ENCODE data around the gene CLIC3. TPM values are rescaled to one million over a fixed set of nuclear protein-coding genes. Genes with fewer than 3 reads are reported as not detected.
"Not testable (repeated sequence)": the region's sequence is repeated elsewhere in the genome, so short reads cannot be mapped to it uniquely, and the experiment has no call there.

Gene CLIC3, protein sequence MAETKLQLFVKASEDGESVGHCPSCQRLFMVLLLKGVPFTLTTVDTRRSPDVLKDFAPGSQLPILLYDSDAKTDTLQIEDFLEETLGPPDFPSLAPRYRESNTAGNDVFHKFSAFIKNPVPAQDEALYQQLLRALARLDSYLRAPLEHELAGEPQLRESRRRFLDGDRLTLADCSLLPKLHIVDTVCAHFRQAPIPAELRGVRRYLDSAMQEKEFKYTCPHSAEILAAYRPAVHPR
- polyA plus RNA-seq (2012; ENCODE audit: insufficient read depth, insufficient read length): not detected

DNA sequence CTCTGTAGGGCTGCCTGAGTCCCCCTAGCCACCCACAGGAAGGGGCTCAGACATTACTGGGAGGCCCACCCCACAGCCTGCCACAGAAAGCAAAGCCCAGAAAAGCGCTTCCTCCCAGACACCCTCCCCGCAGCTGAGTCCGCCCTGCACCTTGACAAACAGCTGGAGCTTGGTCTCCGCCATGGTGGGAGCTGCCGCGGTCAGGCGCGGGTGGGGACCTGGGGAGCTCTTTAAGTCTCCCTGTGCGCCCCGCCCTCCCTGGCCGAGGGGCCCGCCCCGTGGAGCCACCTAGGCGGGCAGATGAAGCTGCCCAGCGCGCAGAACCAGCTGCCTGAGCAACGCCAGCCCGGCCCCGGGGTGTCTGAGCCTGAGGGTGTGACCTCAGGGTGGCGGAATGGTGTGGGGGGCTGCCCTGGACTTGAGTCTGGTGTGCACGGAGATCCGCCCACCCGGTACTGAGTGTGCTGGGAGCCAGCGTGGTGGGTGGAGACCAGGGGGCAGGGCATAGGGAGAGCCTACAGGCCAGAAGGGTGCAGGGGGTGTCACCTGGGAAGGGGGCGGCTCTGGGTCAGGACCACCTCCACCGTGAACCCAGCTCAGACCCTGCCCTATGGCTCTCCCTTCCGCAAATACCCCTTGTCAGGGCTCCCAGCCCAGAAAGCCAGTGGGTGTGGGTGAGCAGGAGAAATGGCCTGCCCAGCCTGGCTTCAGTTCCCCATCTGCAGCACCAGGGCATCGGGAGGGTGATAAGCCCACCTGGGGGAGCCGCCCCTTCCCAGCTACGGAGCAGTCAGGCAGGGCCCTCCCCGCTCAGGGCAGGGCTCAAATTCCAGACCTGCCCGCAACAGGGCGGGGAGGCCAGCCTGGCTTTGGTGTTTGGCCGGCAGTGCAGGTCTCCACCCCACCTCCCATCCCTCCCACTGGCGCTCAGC lies at the start of gene CLIC3:
Gene CLIC3, minus strand, starts transcription at position 208 of the 932 bp plus-strand sequence. Its CDS starts 25 bp downstream, at position 183.
- DNase-seq (ENCODE audit: low read depth, low spot score): peak; percentile 51
- H3K4me3 ChIP-seq (ENCODE audit: low read length): no peak within 1 kb of the TSS

GRCh38 chr9:137045294-137046087 lies 49.1 kb upstream of the CLIC3 start:
- peak overlapping the region; percentile 59 for H3K4me3 ChIP-seq (ENCODE audit: low read length)
- DNase-seq (ENCODE audit: low read depth, low spot score): no peak

DNA sequence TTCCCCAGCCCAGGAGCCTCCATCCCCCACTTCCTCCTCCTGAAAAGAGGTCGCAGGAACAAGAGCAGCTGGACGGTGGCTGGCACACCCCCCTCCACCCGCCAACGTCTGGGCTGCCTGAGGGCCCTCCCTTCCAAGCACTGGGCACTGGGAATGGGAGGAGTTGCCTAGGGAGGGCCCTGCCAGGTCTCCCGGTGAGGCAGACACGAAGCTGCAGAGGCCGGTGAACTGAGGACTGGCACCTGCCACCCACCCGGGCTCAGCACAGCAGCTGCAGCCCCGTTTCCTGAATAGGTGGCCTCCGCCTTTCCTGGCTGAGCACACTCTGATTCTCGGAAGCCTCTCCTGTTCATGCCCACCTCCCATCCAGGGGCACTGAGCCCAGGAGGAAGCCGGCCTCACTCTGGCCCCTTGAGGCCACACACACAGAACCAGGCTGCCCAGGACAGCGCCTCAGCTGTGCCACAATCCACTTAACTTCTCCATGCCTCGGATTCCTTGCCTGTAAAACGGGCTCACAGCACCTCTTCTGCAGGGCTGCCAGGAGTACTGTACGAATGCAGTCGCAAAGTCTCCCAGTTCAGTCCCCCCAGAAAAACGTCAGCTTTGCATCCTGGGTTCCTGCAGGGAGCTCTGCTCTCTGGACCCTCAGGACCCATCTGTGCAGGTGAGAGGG lies 48.3 kb upstream of the CLIC3 start:
- no peak for DNase-seq (ENCODE audit: low read depth, low spot score)
- H3K4me3 ChIP-seq (ENCODE audit: low read length): no peak overlapping the region

DNA sequence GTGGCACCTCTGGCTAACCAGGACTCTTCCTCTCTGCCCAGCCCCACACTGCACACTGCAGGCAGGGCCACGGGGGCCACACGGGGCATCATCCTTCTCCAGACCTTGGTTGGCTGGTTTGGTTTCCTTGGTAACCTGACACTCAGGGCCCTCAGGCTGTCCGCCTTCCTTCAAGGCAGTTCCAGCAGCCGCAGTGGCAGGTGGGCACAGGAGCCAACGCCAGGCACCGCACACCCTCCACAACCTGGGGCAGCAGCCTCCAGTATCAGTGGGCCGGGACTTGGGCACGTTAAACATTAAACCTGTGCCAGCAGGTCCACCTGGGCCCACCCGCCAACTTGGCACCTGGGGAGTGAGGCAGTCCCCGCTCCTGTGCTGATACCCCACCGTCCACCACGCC lies 47.7 kb upstream of the CLIC3 start:
- no peak for DNase-seq (ENCODE audit: low read depth, low spot score)
- no peak overlapping the region for H3K4me3 ChIP-seq (ENCODE audit: low read length)

DNA sequence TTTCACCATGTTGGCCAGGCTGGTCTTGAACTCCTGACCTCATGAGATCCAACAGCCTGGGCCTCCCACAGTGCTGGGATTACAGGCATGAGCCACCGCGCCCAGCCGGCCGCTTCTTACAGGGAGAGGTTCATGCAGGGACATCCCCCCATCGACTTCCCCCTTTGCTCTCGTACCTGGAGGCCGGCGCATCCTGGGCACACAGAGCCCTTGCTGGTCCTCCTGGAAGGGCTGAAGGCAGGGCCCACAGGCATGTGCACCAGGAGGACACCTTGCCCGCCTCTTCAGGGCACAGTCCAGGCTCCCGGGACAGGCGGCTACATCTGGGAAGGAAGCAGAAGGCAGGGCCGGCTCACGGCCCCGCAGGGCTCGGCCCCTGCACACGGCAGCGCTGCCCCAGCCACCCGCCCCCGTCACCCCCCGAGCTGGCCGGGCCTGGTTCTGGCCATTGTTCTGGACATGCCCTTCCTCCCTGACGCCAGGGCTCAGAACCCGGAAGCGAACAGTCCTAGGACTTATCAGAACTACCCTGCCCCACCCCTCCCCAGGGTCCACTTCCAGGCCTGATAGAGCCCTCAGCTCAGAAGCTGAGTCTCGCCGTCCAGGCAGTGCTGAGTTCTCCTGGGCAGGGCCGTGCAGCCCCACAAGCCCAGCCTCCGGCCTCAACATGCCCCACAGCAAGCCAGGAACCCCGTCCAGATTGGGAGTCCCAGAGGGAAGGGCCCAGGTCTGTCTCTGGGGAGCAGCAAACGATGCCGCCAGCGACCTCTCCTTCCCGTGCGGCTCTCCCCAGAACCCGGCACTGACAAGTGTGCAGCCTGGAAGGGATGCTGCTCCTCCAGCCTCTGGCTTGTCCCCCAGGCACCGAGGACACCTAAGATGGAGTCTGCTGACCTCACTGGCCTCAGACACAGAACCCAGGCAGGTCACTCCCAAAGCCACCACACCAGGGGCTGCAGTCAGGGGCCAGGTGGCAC lies 46.7 kb upstream of the CLIC3 start:
- H3K4me3 ChIP-seq (ENCODE audit: low read length): no peak overlapping the region
- DNase-seq (ENCODE audit: low read depth, low spot score): no peak

GRCh38 chr9:137041124-137041523 lies 44.8 kb upstream of the CLIC3 start:
- H3K4me3 ChIP-seq (ENCODE audit: low read length): no peak overlapping the region
- no peak for DNase-seq (ENCODE audit: low read depth, low spot score)

DNA sequence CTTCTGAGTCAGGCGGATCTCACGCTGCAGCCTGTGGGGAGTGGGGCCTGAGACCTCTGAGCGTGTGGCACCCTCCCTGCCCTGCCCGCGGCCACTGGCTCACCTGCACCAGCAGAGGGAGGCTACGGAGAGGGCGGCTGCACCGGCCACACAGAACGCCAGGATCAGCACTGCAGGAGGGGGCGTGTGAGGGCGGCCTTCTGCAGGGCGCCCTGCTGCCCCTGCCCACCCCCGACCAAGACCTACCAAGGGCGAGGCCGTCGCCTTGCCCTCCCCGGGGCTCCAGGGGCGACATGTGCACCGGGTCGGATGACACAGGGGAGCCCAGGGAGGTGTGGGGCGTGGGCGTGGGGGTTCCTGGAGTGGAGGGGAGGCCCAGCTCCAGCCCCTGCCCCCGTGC lies 44.2 kb upstream of the CLIC3 start:
- DNase-seq (ENCODE audit: low read depth, low spot score): no peak

DNA sequence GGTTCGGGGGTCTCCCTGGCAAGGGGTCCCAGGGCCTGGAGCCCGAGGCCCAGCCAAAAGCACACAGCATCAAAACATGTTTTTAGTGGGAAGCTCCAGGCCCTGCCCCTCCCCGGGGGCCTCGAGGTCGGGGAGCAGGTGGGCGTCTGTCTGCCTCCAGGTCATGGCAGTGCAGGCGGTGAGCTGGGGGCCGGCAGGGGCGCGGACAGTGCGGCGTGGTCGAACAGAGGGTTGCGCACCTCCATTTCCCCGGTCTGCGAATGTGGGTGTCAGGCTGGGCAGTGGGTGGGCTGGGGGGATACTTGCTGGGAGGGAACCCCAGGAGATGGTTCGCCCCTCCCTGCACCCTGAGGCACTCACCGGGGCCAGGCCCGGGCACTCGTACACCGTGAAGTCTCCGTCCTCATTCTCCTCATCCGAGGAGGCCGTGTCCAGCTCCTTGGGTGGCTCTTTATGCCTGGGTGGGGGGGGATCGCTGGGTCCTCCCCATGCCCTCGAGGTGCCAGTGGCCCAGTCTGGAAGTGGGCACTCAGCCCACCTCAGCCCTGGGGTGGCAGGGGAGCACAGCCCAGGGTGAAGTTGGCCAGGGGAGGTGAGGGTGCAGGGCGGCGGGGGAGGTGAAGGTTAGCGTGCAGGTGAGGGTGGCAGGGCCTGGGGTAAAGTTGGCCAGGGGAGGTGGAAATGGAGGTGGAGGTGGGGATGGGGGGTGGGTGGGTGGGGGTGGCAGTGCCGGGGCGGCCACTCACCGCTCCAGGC lies 43.4 kb upstream of the CLIC3 start:
- H3K4me3 ChIP-seq (ENCODE audit: low read length): no peak overlapping the region
- DNase-seq (ENCODE audit: low read depth, low spot score): no peak

More for the DNA sequence above, 44.2 kb upstream of the CLIC3 start:
- no peak overlapping the region for H3K4me3 ChIP-seq (ENCODE audit: low read length)

DNA sequence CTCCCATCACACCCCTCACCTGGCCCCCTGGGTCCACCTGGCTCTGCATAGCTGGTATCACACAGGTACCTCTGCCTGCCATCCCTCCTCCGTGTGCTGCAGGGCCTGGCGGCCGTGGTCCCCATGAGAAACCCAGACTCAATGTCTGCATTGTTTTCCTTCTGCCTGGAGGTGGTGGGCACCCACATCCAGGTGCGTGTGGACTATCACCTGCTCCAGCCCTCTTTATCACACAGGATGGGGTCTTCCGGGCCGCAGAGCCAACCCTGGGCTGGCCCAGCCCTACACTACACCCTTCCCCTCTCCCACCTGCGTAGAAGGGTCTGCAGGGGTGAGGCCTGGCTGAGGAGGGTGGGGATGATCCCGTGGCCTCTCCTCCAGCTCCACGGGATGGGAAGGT lies 42.5 kb upstream of the CLIC3 start:
- H3K4me3 ChIP-seq (ENCODE audit: low read length): no peak overlapping the region
- DNase-seq (ENCODE audit: low read depth, low spot score): no peak

- no peak for DNase-seq (ENCODE audit: low read depth, low spot score)
- no peak overlapping the region for H3K4me3 ChIP-seq (ENCODE audit: low read length)
Observed at GRCh38 chr9:137037483-137037882, 41.1 kb upstream of the CLIC3 start.

- H3K4me3 ChIP-seq (ENCODE audit: low read length): no peak overlapping the region
- no peak for DNase-seq (ENCODE audit: low read depth, low spot score)
Observed at GRCh38 chr9:137037035-137037434, 40.7 kb upstream of the CLIC3 start.

- no peak overlapping the region for H3K4me3 ChIP-seq (ENCODE audit: low read length)
- DNase-seq (ENCODE audit: low read depth, low spot score): no peak
Observed at GRCh38 chr9:137035937-137036336, 39.6 kb upstream of the CLIC3 start.

DNA sequence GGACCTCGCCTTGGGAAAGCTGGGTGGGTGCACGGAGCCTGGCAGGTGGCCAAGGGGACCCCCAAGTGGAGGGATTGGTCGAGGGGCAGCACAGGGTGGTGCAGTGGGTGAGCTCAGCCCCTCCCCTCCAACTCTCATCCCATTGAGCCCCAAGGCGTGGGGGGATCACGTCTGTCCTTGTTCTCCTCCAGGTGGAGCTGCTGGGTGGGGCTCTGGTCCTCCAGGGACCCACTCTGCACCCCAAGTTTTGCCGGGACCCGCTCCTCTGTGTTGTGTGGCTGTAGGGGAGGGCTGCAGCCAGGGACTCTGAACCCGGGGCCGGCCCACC lies 39.1 kb upstream of the CLIC3 start:
- no peak for DNase-seq (ENCODE audit: low read depth, low spot score)
- no peak overlapping the region for H3K4me3 ChIP-seq (ENCODE audit: low read length)

DNA sequence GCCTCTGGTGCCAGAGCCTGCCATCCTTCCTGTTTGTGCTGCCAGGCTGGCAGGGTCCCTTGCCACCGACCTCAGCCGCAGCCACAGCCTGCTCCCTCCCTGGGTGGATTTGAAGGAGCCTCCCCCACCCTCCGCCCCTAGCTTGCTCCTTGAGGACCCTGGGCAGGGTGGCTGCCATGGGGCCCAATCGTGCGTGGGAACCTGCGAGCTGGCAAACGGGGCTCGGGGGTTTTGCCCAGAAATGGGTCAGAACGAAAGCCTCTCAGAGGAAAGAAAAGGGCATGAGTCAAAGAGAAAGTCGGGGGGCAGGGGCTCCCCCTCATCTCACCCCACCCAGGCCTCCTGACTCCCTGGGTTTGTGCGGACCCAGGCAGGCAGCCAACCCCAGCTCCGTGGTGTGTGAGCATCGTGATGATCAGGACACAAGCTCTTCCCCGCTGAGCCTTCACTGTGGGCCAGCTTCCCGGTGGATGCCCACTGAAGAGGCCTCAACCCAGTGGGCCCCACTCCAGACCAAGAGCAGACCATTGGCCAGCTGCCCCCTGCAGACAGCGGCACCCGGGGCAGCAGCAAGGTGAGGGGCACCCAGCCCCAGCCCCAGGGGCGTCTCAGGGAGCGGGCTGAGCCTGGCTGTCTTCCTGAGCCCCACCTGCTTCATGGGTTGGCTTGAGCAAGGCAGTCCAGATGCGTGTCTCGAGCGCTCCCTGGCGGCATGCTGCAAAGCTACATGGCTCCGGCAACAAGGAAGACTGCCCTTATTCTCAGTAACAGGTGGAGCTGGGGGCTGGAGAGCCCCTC lies 38.5 kb upstream of the CLIC3 start:
- 0 out of 2 replicates have a peak overlapping the region, but pooled peaks have one; percentile 5 for H3K4me3 ChIP-seq (ENCODE audit: low read length)
- DNase-seq (ENCODE audit: low read depth, low spot score): peak; percentile 78

DNA sequence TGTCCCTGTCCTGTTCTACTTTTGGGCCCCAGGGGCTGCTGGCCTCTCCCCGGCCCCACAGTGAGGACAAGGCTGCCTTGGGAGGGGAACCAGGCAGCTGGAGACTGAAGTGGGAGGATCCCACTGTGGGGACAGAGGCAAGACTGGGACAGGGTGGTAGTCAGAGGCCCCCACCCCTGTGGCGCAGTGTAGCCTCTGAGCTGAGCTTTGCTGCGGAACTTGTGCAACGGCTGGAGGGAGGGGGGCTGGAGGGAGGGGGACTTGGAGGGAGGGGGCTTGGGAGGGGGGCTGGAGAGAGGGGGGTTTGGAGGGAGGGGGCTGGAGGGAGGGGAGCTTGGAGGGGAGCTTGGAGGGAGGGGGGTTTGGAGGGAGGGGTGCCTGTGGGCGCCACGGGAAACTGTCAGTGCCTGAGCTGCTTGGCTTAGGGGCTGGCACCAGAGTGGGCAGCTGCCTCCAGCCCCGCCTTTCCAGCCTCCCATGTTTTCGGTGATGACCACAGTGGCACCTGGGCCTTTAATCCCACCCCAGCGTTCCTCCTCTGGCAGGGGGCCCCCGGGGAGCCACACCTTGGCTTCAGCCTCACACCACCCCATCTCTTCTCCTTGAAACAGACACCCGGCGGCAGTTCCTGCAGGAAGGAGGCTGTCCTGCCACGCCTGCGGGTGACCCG lies 37.8 kb upstream of the CLIC3 start:
- no peak overlapping the region for H3K4me3 ChIP-seq (ENCODE audit: low read length)
- DNase-seq (ENCODE audit: low read depth, low spot score): no peak

DNA sequence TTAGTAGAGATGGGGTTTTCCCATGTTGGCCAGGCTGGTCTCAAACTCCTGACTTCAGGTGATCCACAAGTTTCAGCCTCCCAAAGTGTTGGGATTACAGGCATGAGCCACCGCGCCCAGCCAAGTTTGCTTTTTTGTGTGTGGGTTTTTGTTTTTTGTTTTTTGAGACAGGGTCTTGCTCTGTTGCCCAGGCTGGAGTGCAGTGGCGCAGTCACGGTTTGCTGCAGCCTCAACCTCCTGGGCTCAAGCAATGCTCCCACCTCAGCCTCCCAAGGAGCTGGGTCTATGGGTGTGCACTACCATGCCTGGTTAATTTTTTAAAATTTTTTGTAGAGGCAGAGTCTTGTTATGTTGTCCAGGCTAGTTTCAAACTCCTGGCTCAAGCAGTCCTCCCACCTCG lies 37.1 kb upstream of the CLIC3 start:
- DNase-seq (ENCODE audit: low read depth, low spot score): not testable (repeated sequence)

More for the DNA sequence above, 37.1 kb upstream of the CLIC3 start:
- not testable (repeated sequence) for H3K4me3 ChIP-seq (ENCODE audit: low read length)
